Measurements from ENCODE around the gene PLA2G2F. TPM values are rescaled to one million over a fixed set of nuclear protein-coding genes. Genes with fewer than 3 reads are reported as not detected.

PLA2G2F gene
- total RNA-seq, 2 donors from 2014 or later: not detected

- Histone ChIP-seq H3K4me3 (ENCODE audit: low read length) (no peak overlapping the region), H3K27ac (ENCODE audit: low read depth, low read length) (no peak overlapping the region), H3K9me3 (ENCODE audit: control insufficient read depth, low read length) (no peaks in the 10 kb centered on the region), H3K27me3 (ENCODE audit: control insufficient read depth, insufficient read depth, low read length, poor library complexity, severe bottlenecking) (no peaks in the 10 kb centered on the region), H3K4me1 (ENCODE audit: control insufficient read depth, insufficient read depth, low read length) (no peaks in the 10 kb centered on the region), H3K36me3 (ENCODE audit: control insufficient read depth, insufficient read depth, low read length) (no peaks in the 10 kb centered on the region), H3K9ac (ENCODE audit: extremely low read depth, low read length, poor library complexity, severe bottlenecking) (no peak overlapping the region)
- H3K9me3 Mint-ChIP-seq: no peaks in the 10 kb centered on the region
- H3K36me3 Mint-ChIP-seq (ENCODE audit: low read depth): no peaks in the 10 kb centered on the region
- H3K4me1 Mint-ChIP-seq: no peaks in the 10 kb centered on the region
- no peak for TF ChIP-seq CTCF (conservative IDR thresholded peaks at IDR 0.05)
- DNase-seq: no peak
- no peak overlapping the region for H3K27ac Mint-ChIP-seq
- 93 to 100% methylated on average over 3 to 13 of the region's 13 CpGs for WGBS, 2 experiments (ENCODE audit: insufficient coverage in 1 of 2, insufficient read length in 1 of 2)
- H3K27me3 Mint-ChIP-seq (ENCODE audit: insufficient read depth): peaks cover 2% of the 10 kb centered on the region
- H3K4me3 Mint-ChIP-seq: no peak overlapping the region
Measured at GRCh38 chr1:20148571-20149500, 9.7 kb downstream of the PLA2G2F start.

GRCh38 chr1:20149601-20150325 is 10.6 kb downstream of the PLA2G2F start:
- Histone ChIP-seq H3K4me3 (ENCODE audit: low read length) (no peak overlapping the region), H3K27me3 (ENCODE audit: control insufficient read depth, insufficient read depth, low read length, poor library complexity, severe bottlenecking) (no peaks in the 10 kb centered on the region), H3K4me1 (ENCODE audit: control insufficient read depth, insufficient read depth, low read length) (no peaks in the 10 kb centered on the region), H3K27ac (ENCODE audit: low read depth, low read length) (no peak overlapping the region), H3K9me3 (ENCODE audit: control insufficient read depth, low read length) (no peaks in the 10 kb centered on the region), H3K9ac (ENCODE audit: extremely low read depth, low read length, poor library complexity, severe bottlenecking) (no peak overlapping the region), H3K36me3 (ENCODE audit: control insufficient read depth, insufficient read depth, low read length) (no peaks in the 10 kb centered on the region)
- DNase-seq: no peak
- TF ChIP-seq CTCF (conservative IDR thresholded peaks at IDR 0.05): no peak
- Mint-ChIP-seq H3K4me1 (no peaks in the 10 kb centered on the region), H3K36me3 (ENCODE audit: low read depth) (no peaks in the 10 kb centered on the region), H3K9me3 (no peaks in the 10 kb centered on the region), H3K4me3 (no peak overlapping the region), H3K27ac (no peak overlapping the region), H3K27me3 (ENCODE audit: insufficient read depth) (peaks cover 2% of the 10 kb centered on the region)
- 85 to 86% methylated on average over 9 to 27 of the region's 27 CpGs for WGBS, 2 experiments (ENCODE audit: insufficient coverage in 1 of 2, insufficient read length in 1 of 2)

- no peaks in the 10 kb centered on the region for H3K36me3 Mint-ChIP-seq (ENCODE audit: low read depth)
- no peaks in the 10 kb centered on the region for H3K4me1 Mint-ChIP-seq
- Histone ChIP-seq H3K4me3 (ENCODE audit: low read length) (no peak overlapping the region), H3K27me3 (ENCODE audit: control insufficient read depth, insufficient read depth, low read length, poor library complexity, severe bottlenecking) (no peaks in the 10 kb centered on the region), H3K9me3 (ENCODE audit: control insufficient read depth, low read length) (no peaks in the 10 kb centered on the region), H3K4me1 (ENCODE audit: control insufficient read depth, insufficient read depth, low read length) (no peaks in the 10 kb centered on the region), H3K27ac (ENCODE audit: low read depth, low read length) (no peak overlapping the region), H3K36me3 (ENCODE audit: control insufficient read depth, insufficient read depth, low read length) (no peaks in the 10 kb centered on the region), H3K9ac (ENCODE audit: extremely low read depth, low read length, poor library complexity, severe bottlenecking) (no peak overlapping the region)
- no peak for DNase-seq
- WGBS, 2 experiments (ENCODE audit: insufficient coverage in 1 of 2, insufficient read length in 1 of 2): 92 to 95% methylated on average over 5 to 8 of the region's 8 CpGs
- H3K27me3 Mint-ChIP-seq (ENCODE audit: insufficient read depth): peaks cover 2% of the 10 kb centered on the region
- TF ChIP-seq CTCF (conservative IDR thresholded peaks at IDR 0.05): no peak
- no peaks in the 10 kb centered on the region for H3K9me3 Mint-ChIP-seq
- no peak overlapping the region for H3K4me3 Mint-ChIP-seq
- no peak overlapping the region for H3K27ac Mint-ChIP-seq
Measured at GRCh38 chr1:20150326-20150705, 11.2 kb downstream of the PLA2G2F start.

Measured in endodermal cell (in vitro differentiated cells).